H1 (cell line): ENCODE measurements around the gene RIMS1. TPM values are rescaled to one million over a fixed set of nuclear protein-coding genes. Genes with fewer than 3 reads are reported as not detected.

ENCODE experiments used
- CTCF ChIA-PET: fragments of 300-600 bp; sonication (Branson Sonifier 250); formaldehyde crosslinking; loops from one replicate; lab custom pipeline; 2021; ENCODE audit not compliant: partially characterized antibody; lab: Charles Lee
- POLR2A ChIA-PET: fragments of 300-600 bp; sonication (Branson Sonifier 250); formaldehyde crosslinking; loops from one replicate; lab custom pipeline; 2021; ENCODE audit warnings: inconsistent platforms; ENCODE audit not compliant: partially characterized antibody; lab: Charles Lee
- DNase-seq, 2 experiments: peaks; one replicate each; pipeline versions ENCODE4 v3.0.0 to v3.0.0-alpha.2; 2010 to 2022; ENCODE audit warnings: low spot score in 2 of 2, low read depth in 1 of 2, mixed read lengths in 1 of 2
- FAIRE-seq: peaks from 2 replicates; lab custom pipeline; 2011; peaks lifted over from hg19 to GRCh38; lab: Jason Lieb, UNC
- H2AFZ ChIP-seq: 2 replicates; pipeline ENCODE4 v1.8.1; 2012; ENCODE audit warnings: low read length, inconsistent platforms
- H2AK5ac ChIP-seq: 2 replicates; pipeline ENCODE4 v1.6.1; 2013; ENCODE audit warnings: low read depth, low read length
- H2BK120ac ChIP-seq: replicated peaks from 2 replicates; pipeline ENCODE3; 2013; ENCODE audit warnings: low read depth, low read length, inconsistent platforms
- H2BK12ac ChIP-seq: 2 replicates; pipeline ENCODE4 v1.6.1; 2013; ENCODE audit warnings: low read depth, low read length
- H2BK15ac ChIP-seq: 2 replicates; pipeline ENCODE4 v1.6.1; 2013; ENCODE audit warnings: low read length
- H2BK20ac ChIP-seq: 2 replicates; pipeline ENCODE4 v1.6.1; 2013; ENCODE audit warnings: low read length
- H2BK5ac ChIP-seq: 2 replicates; pipeline ENCODE4 v1.6.1; 2013; ENCODE audit warnings: low read depth, low read length
- H3K14ac ChIP-seq: 2 replicates; pipeline ENCODE4 v1.6.1; 2013; ENCODE audit warnings: inconsistent platforms; ENCODE audit not compliant: insufficient read length
- H3K18ac ChIP-seq: 2 replicates; pipeline ENCODE4 v1.6.1; 2013; ENCODE audit warnings: low read length; ENCODE audit errors: extremely low read depth
- H3K23ac ChIP-seq: 2 replicates; pipeline ENCODE4 v1.6.1; 2013; ENCODE audit warnings: inconsistent platforms; ENCODE audit not compliant: insufficient read length
- H3K23me2 ChIP-seq: 2 replicates; pipeline ENCODE4 v1.6.1; 2013; ENCODE audit warnings: low read depth, low read length
- H3K27ac ChIP-seq: 2 replicates; pipeline ENCODE4 v1.6.1; 2011; ENCODE audit warnings: low read depth, low read length, inconsistent platforms
- H3K27me3 ChIP-seq, 4 experiments: replicated peaks in 1 of 4; 1 replicate in 1 of 4; 2 replicates in 3 of 4; pipeline versions ENCODE4 v1.6.1 to v1.8.1; 2011 to 2013; ENCODE audit warnings: low read length in 3 of 4, mild to moderate bottlenecking in 3 of 4, inconsistent platforms in 2 of 4, mixed read lengths in 2 of 4, moderate library complexity in 1 of 4; ENCODE audit not compliant: control insufficient read depth in 3 of 4, insufficient read depth in 3 of 4; ENCODE audit errors: extremely low read depth in 1 of 4
- H3K36me3 ChIP-seq, 4 experiments: 2 replicates each; pipeline versions ENCODE4 v1.6.1 to v1.8.1; 2011 to 2013; ENCODE audit warnings: mild to moderate bottlenecking in 4 of 4, low read length in 3 of 4, moderate library complexity in 2 of 4, control low read depth in 1 of 4, inconsistent platforms in 1 of 4; ENCODE audit not compliant: insufficient read depth in 4 of 4, control insufficient read depth in 2 of 4
- H3K4ac ChIP-seq: replicated peaks from 2 replicates; pipeline ENCODE3; 2013; ENCODE audit warnings: low read length, low read depth, mixed read lengths, inconsistent platforms; ENCODE audit not compliant: insufficient read length
- H3K4me1 ChIP-seq, 4 experiments: replicated peaks in 1 of 4; 1 replicate in 1 of 4; 2 replicates in 3 of 4; pipeline versions ENCODE4 v1.6.1 to v1.8.1; 2011 to 2013; ENCODE audit warnings: low read length in 3 of 4, inconsistent platforms in 2 of 4, mixed read lengths in 1 of 4; ENCODE audit not compliant: insufficient read depth in 4 of 4, control insufficient read depth in 3 of 4
- H3K4me2 ChIP-seq, 2 experiments: 2 replicates each; pipeline versions ENCODE4 v1.6.1 to v1.8.1; 2011 to 2013; ENCODE audit warnings: low read depth in 2 of 2, low read length in 2 of 2, control low read depth in 1 of 2, inconsistent platforms in 1 of 2, mild to moderate bottlenecking in 1 of 2; ENCODE audit not compliant: insufficient read depth in 1 of 2
- H3K4me3 ChIP-seq, 4 experiments: fragments of 200-600, 300-600 bp in 1 of 4; sonication (generic), shearing (Covaris generic), sonication (Bioruptor Twin) in 1 of 4; 2 replicates each; pipeline versions ENCODE4 v1.5.1 to v1.8.1; 2011 to 2016; ENCODE audit warnings: low read length in 4 of 4, low read depth in 3 of 4, control low read depth in 2 of 4, inconsistent platforms in 2 of 4, mild to moderate bottlenecking in 2 of 4, mixed read lengths in 1 of 4, moderate library complexity in 1 of 4; ENCODE audit not compliant: insufficient read depth in 2 of 4; ENCODE audit errors: extremely low read depth in 1 of 4
- H3K56ac ChIP-seq: replicated peaks from 2 replicates; pipeline ENCODE3; 2013; ENCODE audit warnings: low read depth, mild to moderate bottlenecking, mixed read lengths, low read length, inconsistent platforms; ENCODE audit not compliant: insufficient read length
- H3K79me1 ChIP-seq: 2 replicates; pipeline ENCODE4 v1.6.1; 2013; ENCODE audit warnings: low read depth, low read length, control low read depth
- H3K79me2 ChIP-seq, 2 experiments: 2 replicates each; pipeline versions ENCODE4 v1.6.1 to v1.8.1; 2012 to 2013; ENCODE audit warnings: low read length in 2 of 2, mild to moderate bottlenecking in 2 of 2, inconsistent platforms in 1 of 2; ENCODE audit not compliant: insufficient read depth in 2 of 2, control insufficient read depth in 1 of 2
- H3K9ac ChIP-seq, 4 experiments: replicated peaks in 1 of 4; 1 replicate in 1 of 4; 2 replicates in 3 of 4; pipeline versions ENCODE4 v1.6.1 to v1.8.1; 2011 to 2013; ENCODE audit warnings: low read depth in 3 of 4, low read length in 3 of 4, control low read depth in 2 of 4, mild to moderate bottlenecking in 2 of 4, moderate library complexity in 2 of 4, inconsistent platforms in 1 of 4; ENCODE audit errors: extremely low read depth in 1 of 4
- H3K9me3 ChIP-seq, 2 experiments: 2 replicates each; pipeline versions ENCODE4 v1.6.1 to v1.8.1; 2012 to 2013; ENCODE audit warnings: mild to moderate bottlenecking in 2 of 2, moderate library complexity in 2 of 2, control low read depth in 1 of 2, inconsistent platforms in 1 of 2, low read depth in 1 of 2, low read length in 1 of 2, mixed read lengths in 1 of 2; ENCODE audit not compliant: insufficient read depth in 2 of 2
- H4K20me1 ChIP-seq, 2 experiments: replicated peaks in 1 of 2; 2 replicates each; pipeline versions ENCODE3 to v1.8.1; 2011 to 2013; ENCODE audit warnings: inconsistent platforms in 2 of 2, low read length in 2 of 2, mild to moderate bottlenecking in 1 of 2; ENCODE audit not compliant: insufficient read depth in 2 of 2, control insufficient read depth in 1 of 2
- H4K5ac ChIP-seq: 2 replicates; pipeline ENCODE4 v1.6.1; 2013; ENCODE audit warnings: low read length, low read depth, mixed read lengths, inconsistent platforms; ENCODE audit not compliant: insufficient read length
- H4K8ac ChIP-seq: 2 replicates; pipeline ENCODE4 v1.8.0; 2013; ENCODE audit warnings: mild to moderate bottlenecking, moderate library complexity, low read length, inconsistent platforms; ENCODE audit not compliant: insufficient read depth; ENCODE audit errors: extremely low read depth
- H4K91ac ChIP-seq: replicated peaks from 2 replicates; pipeline ENCODE3; 2013; ENCODE audit warnings: low read length, mixed read lengths, inconsistent platforms; ENCODE audit not compliant: insufficient read length
- BCL11A ChIP-seq, 2 experiments: IDR thresholded peaks; one replicate each; pipeline ENCODE4 v1.6.1; 2011; ENCODE audit warnings: low read depth in 2 of 2, low read length in 2 of 2, mild to moderate bottlenecking in 2 of 2
- CEBPB ChIP-seq: IDR thresholded peaks from 2 replicates; pipeline ENCODE4 v1.6.1; 2012; ENCODE audit warnings: low read depth, low read length
- EGR1 ChIP-seq: IDR thresholded peaks from 2 replicates; pipeline ENCODE4 v1.6.1; 2011; ENCODE audit warnings: low read depth, low read length, borderline replicate concordance
- FOSL1 ChIP-seq: IDR thresholded peaks from 2 replicates; pipeline ENCODE4 v1.6.1; 2011; ENCODE audit warnings: mild to moderate bottlenecking, low read depth, low read length, moderate library complexity; ENCODE audit not compliant: insufficient read depth
- SP1 ChIP-seq: IDR thresholded peaks from 2 replicates; pipeline ENCODE4 v1.6.1; 2011; ENCODE audit warnings: low read depth, low read length
- WGBS, 2 experiments: shearing (Covaris generic) in 1 of 2; methylation state at CpG; one replicate each; pipeline versions ENCODE4 v1.1.6 to v1.1.7; 2013 to 2015; ENCODE audit warnings: low lambda C conversion rate in 2 of 2, mixed read lengths in 2 of 2, inconsistent platforms in 1 of 2, low coverage in 1 of 2, missing lambda C conversion rate in 1 of 2; ENCODE audit not compliant: insufficient replicate concordance in 2 of 2, insufficient coverage in 1 of 2, insufficient read length in 1 of 2; ENCODE audit errors: extremely low coverage in 1 of 2, missing lambda C conversion rate in 1 of 2; 5-methylcytosine and 5-hydroxymethylcytosine counted together
- polyA plus RNA-seq, 7 experiments: library from polyadenylated mRNA; depleted of rRNA in 3 of 7; stranded (reverse) in 5 of 7; unstranded in 2 of 7; fragments of >200 nt in 5 of 7; fragments of 200-250 nt in 2 of 7; gene quantifications; 1 replicate in 5 of 7; 2 replicates in 1 of 7; 4 replicates in 1 of 7; pipeline versions ENCODE4 v1.2.1 to v1.2.3, GENCODE V29; 2011 to 2013; ENCODE audit warnings: missing spikeins in 2 of 7, mixed read lengths in 2 of 7
- total RNA-seq: library from RNA; stranded (reverse); fragmentation: NEBNext Ultra II Directional; extraction: Animal tissue kit (Norgen Biotek cat#: 25700); gene quantifications from 2 replicates; pipeline ENCODE4 v1.2.1, GENCODE V29; 2021
- TF ChIP-seq, protein P1 (sequence below): IDR thresholded peaks from 2 replicates; pipeline ENCODE4 v1.6.1; 2012; ENCODE audit warnings: inconsistent platforms

RIMS1 gene
- total and polyA plus RNA-seq, 2 of the 8 experiments (the other 6 are each of a cell fraction or from before 2014, with no cell fraction given): 0.63 to 2.3 TPM

GRCh38 chr6:71851214-71851613 is 35.1 kb upstream of the RIMS1 start:
- 91% methylated on average over 1 of the region's 1 CpG; no CpG with 5 or more reads in 1 of the 2 experiments for WGBS, 2 experiments
- ChIA-PET POLR2A (no interaction called here), CTCF (interaction anchor here (0.7 kb wide), 1 partner anchor 21 kb away, joined by 4 read pairs; no protein-coding TSS in a partner anchor)
- no peak overlapping the region for H4K5ac ChIP-seq
- FAIRE-seq: no peak
- H4K8ac ChIP-seq: no peak overlapping the region
- H3K56ac ChIP-seq: no peak overlapping the region
- no peak overlapping the region for H3K14ac ChIP-seq
- H3K4me1 ChIP-seq: no peaks in the 10 kb centered on the region
- no peaks in the 10 kb centered on the region for H4K20me1 ChIP-seq
- H3K79me1 ChIP-seq: no peaks in the 10 kb centered on the region
- no peak overlapping the region for H3K9ac ChIP-seq
- no peak overlapping the region for H3K27ac ChIP-seq
- H3K4me2 ChIP-seq: no peak overlapping the region
- no peak overlapping the region for H2BK120ac ChIP-seq
- no peak overlapping the region for H3K4me3 ChIP-seq
- H3K27me3 ChIP-seq: no peaks in the 10 kb centered on the region
- H3K23ac ChIP-seq: no peak overlapping the region
- H2BK15ac ChIP-seq: no peak overlapping the region
- H2BK12ac ChIP-seq: no peak overlapping the region
- H3K23me2 ChIP-seq: no peaks in the 10 kb centered on the region
- no peak overlapping the region for H3K4ac ChIP-seq
- no peak overlapping the region for H4K91ac ChIP-seq
- TF ChIP-seq SP1 (no peak), EGR1 (no peak), FOSL1 (no peak), BCL11A (IDR thresholded peaks at IDR 0.05; ENCODE audit: low read depth in 2 of 2, low read length in 2 of 2) (no peak), CEBPB (no peak)
- TF ChIP-seq, protein P1, sequence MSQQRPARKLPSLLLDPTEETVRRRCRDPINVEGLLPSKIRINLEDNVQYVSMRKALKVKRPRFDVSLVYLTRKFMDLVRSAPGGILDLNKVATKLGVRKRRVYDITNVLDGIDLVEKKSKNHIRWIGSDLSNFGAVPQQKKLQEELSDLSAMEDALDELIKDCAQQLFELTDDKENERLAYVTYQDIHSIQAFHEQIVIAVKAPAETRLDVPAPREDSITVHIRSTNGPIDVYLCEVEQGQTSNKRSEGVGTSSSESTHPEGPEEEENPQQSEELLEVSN: no peak
- H3K79me2 ChIP-seq: no peaks in the 10 kb centered on the region
- H3K18ac ChIP-seq: no peak overlapping the region
- no peak overlapping the region for H2AK5ac ChIP-seq
- no peaks in the 10 kb centered on the region for H3K36me3 ChIP-seq
- no peak overlapping the region for H2AFZ ChIP-seq
- no peaks in the 10 kb centered on the region for H3K9me3 ChIP-seq
- no peak overlapping the region for H2BK20ac ChIP-seq
- no peak for DNase-seq
- H2BK5ac ChIP-seq: no peak overlapping the region
